K562 (cell line): ENCODE data around the gene RSPO1. TPM values are rescaled to one million over a fixed set of nuclear protein-coding genes. Genes with fewer than 3 reads are reported as not detected.

Experiments used
- ATAC-seq: fragments of 200-7000 bp; cut with Tn5 transposase; 3 replicates; pipeline ENCODE4 v1.9.1; 2020; ENCODE audit warnings: moderate library complexity
- BruUV-seq: library from RNA; stranded (reverse); fragments of 400-500 nt; replicated peaks from 2 replicates; lab custom pipeline; 2021; lab: Mats Ljungman, UMichigan
- CTCF ChIA-PET: fragments of 300-600 bp; formaldehyde crosslinking; extraction: SDS; loops from one replicate; lab custom pipeline; 2021; ENCODE audit warnings: low intra/inter-chr PET ratio; lab: Yijun Ruan, JAX
- POLR2A ChIA-PET: fragments of 300-600, 350-650 bp; sonication (Branson Sonifier 250); formaldehyde crosslinking; extraction: SDS; loops from one replicate; lab custom pipeline; 2021; ENCODE audit warnings: antibody characterized with exemption, inconsistent platforms; lab: Yijun Ruan, JAX
- DNase-seq, 4 experiments: peaks; one replicate each; pipeline versions ENCODE4 v3.0.0 to v3.0.0-alpha.2; 2011 to 2018; ENCODE audit warnings: low spot score in 3 of 4, mixed read lengths in 3 of 4; ENCODE audit errors: extremely low read depth in 1 of 4
- FAIRE-seq: peaks from 2 replicates; lab custom pipeline; 2011; peaks lifted over from hg19 to GRCh38; lab: Jason Lieb, UNC
- H2AFZ ChIP-seq: 2 replicates; pipeline ENCODE4 v1.6.0; 2011; ENCODE audit warnings: low read depth, low read length, control low read depth, inconsistent platforms
- H3K27ac ChIP-seq: fragments of 200-600 bp; 3 replicates; pipeline ENCODE4 v1.8.0; 2011; ENCODE audit warnings: low read depth, mild to moderate bottlenecking, control low read depth, inconsistent platforms, low read length, moderate library complexity, mixed read lengths; ENCODE audit errors: extremely low read depth
- H3K27me3 ChIP-seq, 2 experiments: fragments of 300-600 bp in 1 of 2; 2 replicates in 1 of 2; 3 replicates in 1 of 2; pipeline versions ENCODE4 v1.6.0 to v1.8.0; 2011; ENCODE audit warnings: inconsistent platforms in 2 of 2, low read length in 2 of 2, mild to moderate bottlenecking in 1 of 2, mixed read lengths in 1 of 2, moderate library complexity in 1 of 2; ENCODE audit not compliant: control insufficient read depth in 2 of 2, insufficient read depth in 2 of 2
- H3K36me3 ChIP-seq: fragments of 300-600 bp; 3 replicates; pipeline ENCODE4 v1.8.0; 2011; ENCODE audit warnings: mild to moderate bottlenecking, low read length, inconsistent platforms; ENCODE audit not compliant: control insufficient read depth, insufficient read depth
- H3K4me1 ChIP-seq, 2 experiments: fragments of 200-600 bp in 1 of 2; replicated peaks in 1 of 2; 2 replicates in 1 of 2; 3 replicates in 1 of 2; pipeline versions ENCODE4 v1.5.1 to v1.8.0; 2011; ENCODE audit warnings: inconsistent platforms in 2 of 2, low read length in 2 of 2, mild to moderate bottlenecking in 1 of 2, mixed read lengths in 1 of 2, moderate library complexity in 1 of 2; ENCODE audit not compliant: control insufficient read depth in 2 of 2, insufficient read depth in 2 of 2
- H3K4me2 ChIP-seq: 2 replicates; pipeline ENCODE4 v1.6.1; 2011; ENCODE audit warnings: low read length, control low read depth, inconsistent platforms, mixed read lengths; ENCODE audit not compliant: insufficient read depth
- H3K4me3 ChIP-seq: fragments of 200-600 bp; sonication (generic), shearing (Covaris generic); 2 replicates; pipeline ENCODE4 v1.5.1; 2016; ENCODE audit warnings: control low read depth, inconsistent platforms
- H3K79me2 ChIP-seq: fragments of 200-600 bp; 3 replicates; pipeline ENCODE4 v1.8.0; 2011; ENCODE audit warnings: low read length, inconsistent platforms; ENCODE audit not compliant: control insufficient read depth, insufficient read depth
- H3K9ac ChIP-seq, 2 experiments: 2 replicates each; pipeline versions ENCODE4 v1.6.0 to v1.6.1; 2011; ENCODE audit warnings: low read depth in 2 of 2, low read length in 2 of 2, control low read depth in 1 of 2, inconsistent platforms in 1 of 2, mild to moderate bottlenecking in 1 of 2, mixed read lengths in 1 of 2; ENCODE audit not compliant: insufficient read depth in 1 of 2
- H3K9me1 ChIP-seq: one replicate; pipeline ENCODE4 v1.6.0; 2011; ENCODE audit warnings: inconsistent platforms, mild to moderate bottlenecking, low read length, moderate library complexity; ENCODE audit not compliant: control insufficient read depth, insufficient read depth
- H3K9me3 ChIP-seq: replicated peaks from 2 replicates; pipeline ENCODE4 v1.5.1; 2011; ENCODE audit warnings: low read depth, low read length, inconsistent platforms; ENCODE audit not compliant: control insufficient read depth, insufficient read depth
- H4K20me1 ChIP-seq: replicated peaks from 2 replicates; pipeline ENCODE4 v1.6.1; 2011; ENCODE audit warnings: low read length, inconsistent platforms, mixed read lengths; ENCODE audit not compliant: control insufficient read depth, insufficient read depth
- BMI1 ChIP-seq: fragments of 150-350 bp; IDR thresholded peaks from 2 replicates; pipeline ENCODE4 v1.6.1; 2014; ENCODE audit warnings: low read length
- CEBPB ChIP-seq: fragments of 450-650 bp; IDR thresholded peaks from 2 replicates; pipeline ENCODE4 v1.6.1; 2016; ENCODE audit warnings: missing genetic modification characterization, missing compliant biosample characterization
- WGBS: fragments of 100-300 bp; shearing (Covaris generic); methylation state at CpG from one replicate; pipeline ENCODE4 v1.1.6; 2016; ENCODE audit warnings: low coverage, mixed read lengths; ENCODE audit not compliant: insufficient coverage; ENCODE audit errors: missing lambda C conversion rate; 5-methylcytosine and 5-hydroxymethylcytosine counted together
- in situ Hi-C: fragments of 300-500 bp; cut with MboI; formaldehyde crosslinking; loops from 4 replicates; pipeline ENCODE4 v1.15.0; 2018; ENCODE audit warnings: inconsistent platforms, mixed read lengths
- intact Hi-C: fragments of 100-400 bp; cut with micrococcal nuclease; formaldehyde crosslinking; loops from 2 replicates; pipeline ENCODE4 v1.14.2; 2022
- polyA plus RNA-seq, 8 experiments: library from polyadenylated mRNA; depleted of rRNA in 4 of 8; stranded (reverse) in 5 of 8; unstranded in 3 of 8; fragments of >200 nt; fragmentation: Nextera tagmentation in 2 of 8; fragmentation: Illumina TruSeq in 1 of 8; extraction: Ambion mirVana in 2 of 8; extraction: Trizol in 1 of 8; gene quantifications; 2 replicates each; pipeline versions ENCODE4 v1.2.1 to v1.2.3, GENCODE V29; 2011 to 2014; ENCODE audit warnings: inconsistent platforms in 1 of 8, missing spikeins in 1 of 8
- total RNA-seq, 7 experiments: library from RNA; depleted of rRNA in 6 of 7; stranded (reverse); fragments of >200 nt in 6 of 7; fragmentation: Illumina TruSeq in 2 of 7; extraction: Trizol in 2 of 7; gene quantifications; 2 replicates each; pipeline versions ENCODE4 v1.2.1 to v1.2.3, GENCODE V29; 2011 to 2021; ENCODE audit warnings: low replicate concordance in 1 of 7

Gene RSPO1
- total and polyA plus RNA-seq, 9 of the 15 experiments (the other 6 are each of a cell fraction or from before 2014, with no cell fraction given) = not detected

GRCh38 chr1:37606481-37607263 is 28.0 kb downstream of the RSPO1 start:
- no TSS peak for BruUV-seq
- no peak for TF ChIP-seq BMI1
- peak; percentile 42; the same call in 1 of the 2 replicates for TF ChIP-seq CEBPB (tag)
- no peak overlapping the region for H3K4me2 ChIP-seq
- no peak overlapping the region for H3K27ac ChIP-seq
- intact Hi-C loops = loop anchor here (10.0 kb wide), 2 partner anchors 152 to 158 kb away; partner anchors contain the start of gene EPHA10
- H3K9me3 ChIP-seq = no peaks in the 10 kb centered on the region
- CTCF ChIA-PET = no interaction called here
- no peak overlapping the region for H2AFZ ChIP-seq
- POLR2A ChIA-PET = interaction anchor here (0.7 to 1.0 kb wide), 4 partner anchors 9 to 363 kb away, joined by 3 to 7 read pairs (median 3); partner anchors contain the start of gene GNL2
- FAIRE-seq (no peak), ATAC-seq (no peak), DNase-seq (no peak)
- peaks cover 0 to 4% of the 10 kb centered on the region in 2 experiments; a peak in 2 of 5 replicates for H3K4me1 ChIP-seq
- peaks cover 57 to 70% of the 10 kb centered on the region in 2 experiments for H3K27me3 ChIP-seq
- in situ Hi-C loops = loop anchor here (5.0 kb wide), 1 partner anchor 76 kb away; no protein-coding TSS in a partner anchor
- H3K4me3 ChIP-seq = no peak overlapping the region
- no peak overlapping the region for H3K9ac ChIP-seq
- H4K20me1 ChIP-seq = 0 out of 2 replicates have a peak, but pooled peaks cover 5% of the 10 kb centered on the region
- no peaks in the 10 kb centered on the region for H3K79me2 ChIP-seq
- WGBS = 3% methylated on average over 15 of the region's 15 CpGs
- H3K9me1 ChIP-seq = no peaks in the 10 kb centered on the region
- no peaks in the 10 kb centered on the region for H3K36me3 ChIP-seq
